ENCODE data around the gene HBG1. TPM values are rescaled to one million over a fixed set of nuclear protein-coding genes. Genes with fewer than 3 reads are reported as not detected.

HBG1 gene
- total and polyA plus RNA-seq, 2 donors (not counting 3 experiments of a cell fraction or from before 2014, with no cell fraction given): 0.72 TPM; not detected in 1

GRCh38 chr11:5291207-5291838 is 41.7 kb upstream of the HBG1 start:
- Histone ChIP-seq H3K9me1 (replicated peaks; ENCODE audit: control insufficient read depth, extremely low read depth, insufficient read depth, low read length) (no peaks in the 10 kb centered on the region), H2AFZ (ENCODE audit: low read depth, low read length) (no peak overlapping the region), H3K27me3 (ENCODE audit: control insufficient read depth in 2 of 2, insufficient read depth in 2 of 2, low read length in 2 of 2) (no peaks in the 10 kb centered on the region), H3K9ac (replicated peaks; ENCODE audit: extremely low read depth, insufficient read depth, low read length) (no peak overlapping the region), H3K36me3 (ENCODE audit: control insufficient read depth in 2 of 2, extremely low read depth in 1 of 2, insufficient read depth in 2 of 2, low read length in 2 of 2) (no peaks in the 10 kb centered on the region), H4K20me1 (replicated peaks; ENCODE audit: control insufficient read depth, extremely low read depth, insufficient read depth, low read length) (no peaks in the 10 kb centered on the region), H3K4me2 (ENCODE audit: insufficient read depth, low read length) (no peak overlapping the region), H3K27ac (ENCODE audit: insufficient read depth, low read depth, low read length) (no peak overlapping the region), H3K4me1 (ENCODE audit: control insufficient read depth, extremely low read depth, insufficient read depth, low read length) (no peaks in the 10 kb centered on the region), H3K4me3 (replicated peaks in 1 of 3; ENCODE audit: insufficient read depth in 1 of 3, low read depth in 1 of 3, low read length in 3 of 3) (no peak overlapping the region), H3K79me2 (ENCODE audit: control insufficient read depth, insufficient read depth, low read length) (no peaks in the 10 kb centered on the region), H3K9me3 (replicated peaks; ENCODE audit: control insufficient read depth, insufficient read depth, low read length) (no peaks in the 10 kb centered on the region)
- DNase-seq (ENCODE audit: low read depth, low spot score) (peak; percentile 32), FAIRE-seq (peak; percentile 63)
- intact Hi-C loops (cut with micrococcal nuclease): loop anchor here (1.0 to 5.0 kb wide), 3 partner anchors 87 to 167 kb away; partner anchors contain the start of gene OR51M1
- dilution Hi-C loops (cut with MboI; ENCODE audit: extremely low pct_ligation_motif_present, low sequenced_read_pairs): no loop called here
- POLR2A ChIA-PET: no interaction called here
- CTCF ChIA-PET: interaction anchor here (0.6 to 2.1 kb wide), 14 partner anchors 9 to 656 kb away, joined by 3 to 18 read pairs (median 4); partner anchors contain the start of genes OR51D1 and OR51V1
- TF ChIP-seq EZH2 (IDR thresholded peaks at IDR 0.05; ENCODE audit: borderline replicate concordance, low read depth, low read length, severe bottlenecking) (no peak), POLR2A (IDR thresholded peaks at IDR 0.05; ENCODE audit: low read depth, low read length) (no peak)
- TF ChIP-seq, protein P1, sequence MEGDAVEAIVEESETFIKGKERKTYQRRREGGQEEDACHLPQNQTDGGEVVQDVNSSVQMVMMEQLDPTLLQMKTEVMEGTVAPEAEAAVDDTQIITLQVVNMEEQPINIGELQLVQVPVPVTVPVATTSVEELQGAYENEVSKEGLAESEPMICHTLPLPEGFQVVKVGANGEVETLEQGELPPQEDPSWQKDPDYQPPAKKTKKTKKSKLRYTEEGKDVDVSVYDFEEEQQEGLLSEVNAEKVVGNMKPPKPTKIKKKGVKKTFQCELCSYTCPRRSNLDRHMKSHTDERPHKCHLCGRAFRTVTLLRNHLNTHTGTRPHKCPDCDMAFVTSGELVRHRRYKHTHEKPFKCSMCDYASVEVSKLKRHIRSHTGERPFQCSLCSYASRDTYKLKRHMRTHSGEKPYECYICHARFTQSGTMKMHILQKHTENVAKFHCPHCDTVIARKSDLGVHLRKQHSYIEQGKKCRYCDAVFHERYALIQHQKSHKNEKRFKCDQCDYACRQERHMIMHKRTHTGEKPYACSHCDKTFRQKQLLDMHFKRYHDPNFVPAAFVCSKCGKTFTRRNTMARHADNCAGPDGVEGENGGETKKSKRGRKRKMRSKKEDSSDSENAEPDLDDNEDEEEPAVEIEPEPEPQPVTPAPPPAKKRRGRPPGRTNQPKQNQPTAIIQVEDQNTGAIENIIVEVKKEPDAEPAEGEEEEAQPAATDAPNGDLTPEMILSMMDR (IDR thresholded peaks at IDR 0.05; ENCODE audit: extremely low read depth in 1 of 2, insufficient read depth in 1 of 2, low read depth in 1 of 2, low read length in 2 of 2): peak; percentile 55 to 64
- no TSS peak for BruUV-seq (replicated peaks)

DNA sequence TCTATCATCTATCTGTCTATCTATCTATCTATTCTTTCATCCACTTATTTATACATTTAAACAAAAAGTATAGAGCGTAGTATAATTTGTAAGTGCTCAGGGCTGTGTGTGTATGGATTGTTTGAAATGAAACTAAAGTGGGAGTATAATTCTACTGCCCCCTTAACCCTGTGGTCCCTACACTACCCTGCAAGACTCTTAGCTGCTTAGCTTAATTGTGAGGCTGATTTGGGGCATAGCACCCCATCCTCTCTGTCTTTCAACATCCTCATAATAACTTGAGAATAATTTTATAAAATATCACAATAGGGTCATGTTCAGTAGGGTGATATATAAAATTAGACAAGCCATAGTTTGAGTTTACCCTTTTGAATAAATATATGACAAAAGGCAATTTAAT is 40.4 kb upstream of the HBG1 start:
- ChIA-PET CTCF (interaction anchor here (1.0 to 2.1 kb wide), 6 partner anchors 8 to 601 kb away, joined by 3 to 18 read pairs (median 4); no protein-coding TSS in a partner anchor), POLR2A (interaction anchor here (1.1 kb wide), 1 partner anchor 11 kb away, joined by 3 read pairs; no protein-coding TSS in a partner anchor)
- Histone ChIP-seq H3K9me1 (replicated peaks; ENCODE audit: control insufficient read depth, extremely low read depth, insufficient read depth, low read length) (no peaks in the 10 kb centered on the region), H4K20me1 (replicated peaks; ENCODE audit: control insufficient read depth, extremely low read depth, insufficient read depth, low read length) (no peaks in the 10 kb centered on the region), H3K4me2 (ENCODE audit: insufficient read depth, low read length) (no peak overlapping the region), H3K36me3 (ENCODE audit: control insufficient read depth in 2 of 2, extremely low read depth in 1 of 2, insufficient read depth in 2 of 2, low read length in 2 of 2) (no peaks in the 10 kb centered on the region), H3K4me1 (ENCODE audit: control insufficient read depth, extremely low read depth, insufficient read depth, low read length) (no peaks in the 10 kb centered on the region), H3K4me3 (replicated peaks in 1 of 3; ENCODE audit: insufficient read depth in 1 of 3, low read depth in 1 of 3, low read length in 3 of 3) (no peak overlapping the region), H3K27ac (ENCODE audit: insufficient read depth, low read depth, low read length) (no peak overlapping the region), H3K79me2 (ENCODE audit: control insufficient read depth, insufficient read depth, low read length) (no peaks in the 10 kb centered on the region), H2AFZ (ENCODE audit: low read depth, low read length) (no peak overlapping the region), H3K9ac (replicated peaks; ENCODE audit: extremely low read depth, insufficient read depth, low read length) (no peak overlapping the region), H3K27me3 (ENCODE audit: control insufficient read depth in 2 of 2, insufficient read depth in 2 of 2, low read length in 2 of 2) (no peaks in the 10 kb centered on the region), H3K9me3 (replicated peaks; ENCODE audit: control insufficient read depth, insufficient read depth, low read length) (no peaks in the 10 kb centered on the region)
- no TSS peak for BruUV-seq (replicated peaks)
- dilution Hi-C loops (cut with MboI; ENCODE audit: extremely low pct_ligation_motif_present, low sequenced_read_pairs): no loop called here
- TF ChIP-seq FOS (IDR thresholded peaks at IDR 0.05; ENCODE audit: borderline replicate concordance, insufficient read depth, low read length) (no peak), MAX (IDR thresholded peaks at IDR 0.05; ENCODE audit: insufficient read depth, insufficient read length) (no peak), GATA2 (IDR thresholded peaks at IDR 0.05; ENCODE audit: insufficient read depth, insufficient read length, low read depth, low read length) (no peak), POLR2A (IDR thresholded peaks at IDR 0.05; ENCODE audit: low read depth, low read length) (no peak), POLR2AphosphoS5 (IDR thresholded peaks at IDR 0.05; ENCODE audit: insufficient read depth, low read depth, low read length) (no peak), MYC (IDR thresholded peaks at IDR 0.05; ENCODE audit: low read depth, low read length) (no peak), JUN (IDR thresholded peaks at IDR 0.05; ENCODE audit: borderline replicate concordance, insufficient read depth, insufficient read length, low read depth) (no peak), EZH2 (IDR thresholded peaks at IDR 0.05; ENCODE audit: borderline replicate concordance, low read depth, low read length, severe bottlenecking) (no peak)
- TF ChIP-seq, protein P1 (IDR thresholded peaks at IDR 0.05; ENCODE audit: extremely low read depth in 1 of 2, insufficient read depth in 1 of 2, low read depth in 1 of 2, low read length in 2 of 2): no peak
- FAIRE-seq: no peak
- intact Hi-C loops (cut with micrococcal nuclease): loop anchor here (5.0 kb wide), 1 partner anchor 92 kb away; the partner anchor contains the start of gene OR51M1
- DNase-seq (ENCODE audit: low read depth, low spot score): no peak

Data from endothelial cell of umbilical vein (primary cell).